GM12864 (cell line): Measurements from ENCODE around the gene TCF12.

Experiments
- DNase-seq: peaks from one replicate; pipeline ENCODE4 v3.0.0-alpha.2; 2011; ENCODE audit warnings: low read depth
- H3K4me3 ChIP-seq: 2 replicates; pipeline ENCODE4 v1.5.1; 2011; ENCODE audit warnings: mild to moderate bottlenecking, low read depth, low read length, control low read depth
- TF ChIP-seq, protein P1 (sequence below): IDR thresholded peaks from 2 replicates; pipeline ENCODE4 v1.5.1; 2011; ENCODE audit warnings: low read depth, mild to moderate bottlenecking, moderate library complexity, low read length, control low read depth, inconsistent platforms; ENCODE audit errors: missing control alignments

TCF12 gene

GRCh38 chr15:57309856-57310760 lies 391.7 kb downstream of the TCF12 start:
- TF ChIP-seq, protein P1, sequence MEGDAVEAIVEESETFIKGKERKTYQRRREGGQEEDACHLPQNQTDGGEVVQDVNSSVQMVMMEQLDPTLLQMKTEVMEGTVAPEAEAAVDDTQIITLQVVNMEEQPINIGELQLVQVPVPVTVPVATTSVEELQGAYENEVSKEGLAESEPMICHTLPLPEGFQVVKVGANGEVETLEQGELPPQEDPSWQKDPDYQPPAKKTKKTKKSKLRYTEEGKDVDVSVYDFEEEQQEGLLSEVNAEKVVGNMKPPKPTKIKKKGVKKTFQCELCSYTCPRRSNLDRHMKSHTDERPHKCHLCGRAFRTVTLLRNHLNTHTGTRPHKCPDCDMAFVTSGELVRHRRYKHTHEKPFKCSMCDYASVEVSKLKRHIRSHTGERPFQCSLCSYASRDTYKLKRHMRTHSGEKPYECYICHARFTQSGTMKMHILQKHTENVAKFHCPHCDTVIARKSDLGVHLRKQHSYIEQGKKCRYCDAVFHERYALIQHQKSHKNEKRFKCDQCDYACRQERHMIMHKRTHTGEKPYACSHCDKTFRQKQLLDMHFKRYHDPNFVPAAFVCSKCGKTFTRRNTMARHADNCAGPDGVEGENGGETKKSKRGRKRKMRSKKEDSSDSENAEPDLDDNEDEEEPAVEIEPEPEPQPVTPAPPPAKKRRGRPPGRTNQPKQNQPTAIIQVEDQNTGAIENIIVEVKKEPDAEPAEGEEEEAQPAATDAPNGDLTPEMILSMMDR = no peak
- H3K4me3 ChIP-seq = no peak overlapping the region
- no peak for DNase-seq

- TF ChIP-seq, protein P1 = no peak
- H3K4me3 ChIP-seq = no peak overlapping the region
- DNase-seq = no peak
Observed at GRCh38 chr15:57310876-57311275, 392.4 kb downstream of the TCF12 start.

DNA sequence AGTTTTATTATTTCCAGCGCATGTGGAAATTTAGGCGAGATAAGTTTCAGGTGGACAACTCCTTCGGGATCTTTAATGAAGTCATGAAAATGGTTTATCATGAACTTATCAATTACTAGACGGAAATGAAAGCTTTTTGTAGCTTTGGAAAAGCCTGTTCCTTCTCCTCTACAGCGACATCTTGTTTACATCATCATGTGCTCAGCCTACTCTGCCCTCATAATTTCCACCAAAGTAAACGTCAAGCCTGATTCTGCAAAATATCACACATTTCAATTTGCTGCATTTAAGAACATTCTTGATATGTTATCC lies 393.5 kb downstream of the TCF12 start:
- TF ChIP-seq, protein P1 = no peak
- no peak for DNase-seq
- H3K4me3 ChIP-seq = no peak overlapping the region

DNA sequence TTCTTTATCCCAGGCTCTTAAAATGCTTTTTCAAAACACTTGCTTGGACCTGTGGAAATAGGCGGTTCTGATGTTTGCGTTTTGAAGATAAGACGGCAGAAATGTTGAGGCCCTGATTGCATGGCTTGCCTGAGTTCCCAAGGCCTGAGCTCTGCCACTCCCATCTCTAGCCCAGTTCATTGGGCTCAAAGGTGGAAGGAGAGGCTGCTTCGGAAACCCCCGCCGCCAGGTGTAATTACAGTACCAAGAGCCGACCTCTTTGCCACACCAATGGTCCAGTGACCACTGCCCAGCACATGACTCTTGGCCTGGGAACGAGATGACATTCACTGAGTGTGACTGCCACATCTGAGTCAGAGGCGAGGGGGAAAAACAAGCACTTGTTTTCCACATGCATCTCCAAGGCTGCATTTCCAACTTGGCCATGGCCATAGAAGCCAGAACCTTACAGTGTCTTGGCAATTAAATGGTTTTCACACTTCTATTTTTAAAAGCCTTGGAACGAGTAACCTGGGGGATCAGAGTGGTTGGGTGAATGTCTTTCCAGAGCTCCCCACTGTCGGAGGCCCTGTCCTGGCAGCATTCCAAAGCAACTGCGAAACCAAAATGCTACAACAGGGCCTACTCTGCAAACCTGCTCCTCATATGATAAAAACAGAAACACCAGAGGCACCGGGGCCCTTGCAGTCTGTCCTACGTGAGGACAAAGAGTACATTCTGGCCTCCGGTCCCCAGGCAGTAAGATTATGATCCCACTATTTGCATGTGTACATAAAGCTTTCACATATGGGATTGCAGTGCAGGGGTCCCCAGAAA lies 394.1 kb downstream of the TCF12 start:
- no peak for DNase-seq
- TF ChIP-seq, protein P1 = no peak
- no peak overlapping the region for H3K4me3 ChIP-seq

DNA sequence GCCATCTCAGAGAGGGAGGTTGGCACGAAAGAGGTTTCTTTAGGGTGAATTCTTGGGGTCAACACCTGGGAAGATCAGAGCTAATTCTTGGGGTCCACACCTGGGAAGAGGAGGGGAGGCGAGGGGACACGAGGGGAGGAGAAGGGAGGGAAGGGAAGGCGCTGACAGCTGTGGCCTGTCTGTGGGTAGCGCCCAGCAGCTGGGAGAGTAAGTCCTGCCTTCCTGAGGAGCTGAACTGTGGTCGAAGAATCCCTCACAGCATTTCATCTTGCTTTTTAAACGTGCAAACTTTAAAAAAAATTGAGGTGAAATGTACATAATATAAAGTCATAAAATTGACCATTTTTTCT lies 394.7 kb downstream of the TCF12 start:
- DNase-seq = no peak
- TF ChIP-seq, protein P1 = no peak
- H3K4me3 ChIP-seq = no peak overlapping the region

DNA sequence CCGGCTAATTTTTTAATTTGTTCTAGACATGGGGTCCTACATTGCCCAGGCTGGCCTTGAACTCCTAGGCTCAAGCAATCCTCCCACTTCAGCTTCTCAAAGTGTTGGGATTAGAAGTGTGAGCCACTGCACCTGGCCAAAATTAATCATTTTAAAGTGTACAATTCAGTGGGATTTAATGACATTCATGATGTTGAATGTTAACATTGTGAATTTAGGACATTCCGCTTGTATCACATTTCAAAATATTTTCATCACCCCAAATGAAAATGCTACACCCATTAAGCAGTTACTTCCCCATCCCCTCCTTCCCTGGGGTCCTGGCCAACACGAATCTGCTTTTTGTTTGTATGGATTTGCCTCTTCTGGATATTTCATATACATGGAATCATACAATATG lies 395.8 kb downstream of the TCF12 start:
- DNase-seq = no peak

More for the DNA sequence above, 395.8 kb downstream of the TCF12 start:
- TF ChIP-seq, protein P1 = no peak
- no peak overlapping the region for H3K4me3 ChIP-seq
